NCI-H524 (cell line): ENCODE measurements around the gene GABRB2.
"Not testable (repeated sequence)": the region's sequence is repeated elsewhere in the genome, so short reads cannot be mapped to it uniquely, and the experiment has no call there.

Experiments
- DNase-seq, 2 experiments: peaks; one replicate each; lab custom pipeline; 2025; lab: John Stamatoyannopoulos, UW

The GABRB2 gene

GRCh38 chr5:161299053-161299452, 247.5 kb downstream of the GABRB2 start:
- no peak for DNase-seq

GRCh38 chr5:161297388-161297787, 249.1 kb downstream of the GABRB2 start:
- DNase-seq = not testable (repeated sequence)

GRCh38 chr5:161295721-161296250, 250.7 kb downstream of the GABRB2 start:
- no peak for DNase-seq

GRCh38 chr5:161288071-161288470, 258.5 kb downstream of the GABRB2 start:
- DNase-seq = no peak

GRCh38 chr5:161287436-161287835, 259.1 kb downstream of the GABRB2 start:
- DNase-seq = no peak

- no peak for DNase-seq
These were observed 260.4 kb downstream of the GABRB2 start for GRCh38 chr5:161286066-161286655.

- DNase-seq = no peak
These were observed 262.1 kb downstream of the GABRB2 start for GRCh38 chr5:161284445-161284844.

GRCh38 chr5:161283296-161283695, 263.2 kb downstream of the GABRB2 start:
- DNase-seq = no peak

GRCh38 chr5:161278739-161279660, 267.5 kb downstream of the GABRB2 start:
- DNase-seq = no peak

GRCh38 chr5:161277011-161277410, 269.5 kb downstream of the GABRB2 start:
- no peak for DNase-seq

- peak in 1 of 2 experiments; percentile 3 for DNase-seq
These were observed 271.6 kb downstream of the GABRB2 start for GRCh38 chr5:161274951-161275350.

GRCh38 chr5:161273410-161273809, 273.1 kb downstream of the GABRB2 start:
- no peak for DNase-seq

- no peak for DNase-seq
These were observed 274.7 kb downstream of the GABRB2 start for GRCh38 chr5:161271816-161272215.

GRCh38 chr5:161269125-161269524, 277.4 kb downstream of the GABRB2 start:
- no peak for DNase-seq

GRCh38 chr5:161266954-161267353, 279.6 kb downstream of the GABRB2 start:
- DNase-seq = no peak

- DNase-seq = no peak
These were observed 281.5 kb downstream of the GABRB2 start for GRCh38 chr5:161265006-161265405.

GRCh38 chr5:161263191-161263590, 283.3 kb downstream of the GABRB2 start:
- no peak for DNase-seq

GRCh38 chr5:161261668-161262323, 284.7 kb downstream of the GABRB2 start:
- no peak for DNase-seq

- no peak for DNase-seq
These were observed 288.1 kb downstream of the GABRB2 start for GRCh38 chr5:161258438-161258837.

GRCh38 chr5:161256957-161257356, 289.6 kb downstream of the GABRB2 start:
- no peak for DNase-seq

GRCh38 chr5:161252955-161253354, 293.6 kb downstream of the GABRB2 start:
- not testable (repeated sequence) for DNase-seq

- DNase-seq = no peak
These were observed 299.8 kb downstream of the GABRB2 start for GRCh38 chr5:161246749-161247148.

- not testable (repeated sequence) for DNase-seq
These were observed 300.7 kb downstream of the GABRB2 start for GRCh38 chr5:161245846-161246245.
